Stromal cell of bone marrow (primary cell): ENCODE data around the gene TRIM2.

Source experiments
- DNase-seq: peaks from one replicate; pipeline ENCODE4 v3.0.0-alpha.2; 2012; ENCODE audit warnings: low read depth

Gene TRIM2

DNA sequence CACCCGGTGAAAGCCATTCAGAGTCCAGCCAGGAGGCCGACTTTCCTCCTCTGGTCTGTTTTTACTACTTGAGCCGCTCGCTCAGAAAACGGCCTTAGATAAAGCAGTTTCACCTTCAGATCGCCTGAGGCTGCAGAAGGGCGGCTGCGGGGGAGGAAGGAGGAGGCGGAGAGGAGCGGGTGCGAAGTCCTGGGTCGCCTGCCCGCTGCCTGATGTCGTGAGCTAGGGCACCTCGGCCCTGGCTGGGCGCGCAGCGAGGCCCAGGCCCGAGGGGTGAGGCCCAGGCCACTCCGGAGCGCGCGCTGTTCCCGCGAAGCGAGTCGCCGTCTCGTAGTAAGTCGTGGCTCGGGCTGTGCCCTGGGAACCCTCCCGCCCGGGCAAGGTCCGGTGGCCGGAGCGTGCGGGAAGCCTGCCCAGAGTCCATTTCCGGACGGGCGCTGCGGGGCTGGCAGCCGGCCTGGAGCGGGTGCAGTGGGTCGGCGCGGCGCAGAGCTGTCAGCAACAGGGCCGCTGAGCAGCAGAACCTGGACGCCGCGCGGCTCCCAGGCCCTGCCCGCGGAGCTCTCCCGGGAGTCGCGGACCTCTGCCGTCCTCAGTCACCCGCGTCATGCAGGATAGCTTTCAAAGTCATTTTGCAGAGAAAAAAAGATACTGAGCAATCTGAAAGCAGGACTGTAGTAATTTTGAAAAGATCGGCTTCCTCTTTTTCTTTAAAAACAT, 18.6 kb downstream of the TRIM2 start:
- DNase-seq, result no peak

DNA sequence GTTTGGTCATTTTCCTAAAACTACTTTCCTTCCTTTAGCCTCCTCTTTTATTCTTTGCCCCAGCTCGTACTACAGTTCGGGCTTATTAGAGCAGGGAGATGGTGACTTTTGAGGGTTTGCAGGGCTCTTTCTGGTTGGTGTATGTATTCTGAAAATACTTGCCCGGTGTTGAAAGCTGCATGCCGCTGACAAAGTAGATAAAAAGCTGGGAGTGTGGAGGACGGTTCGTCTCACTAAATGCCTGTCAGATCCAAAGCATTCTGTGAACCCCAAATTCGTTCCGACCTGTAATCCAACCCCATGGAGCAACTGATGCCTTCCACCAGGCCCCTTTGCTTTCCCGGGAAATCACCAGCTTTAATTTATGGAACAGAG, 19.2 kb downstream of the TRIM2 start:
- no peak for DNase-seq

DNA sequence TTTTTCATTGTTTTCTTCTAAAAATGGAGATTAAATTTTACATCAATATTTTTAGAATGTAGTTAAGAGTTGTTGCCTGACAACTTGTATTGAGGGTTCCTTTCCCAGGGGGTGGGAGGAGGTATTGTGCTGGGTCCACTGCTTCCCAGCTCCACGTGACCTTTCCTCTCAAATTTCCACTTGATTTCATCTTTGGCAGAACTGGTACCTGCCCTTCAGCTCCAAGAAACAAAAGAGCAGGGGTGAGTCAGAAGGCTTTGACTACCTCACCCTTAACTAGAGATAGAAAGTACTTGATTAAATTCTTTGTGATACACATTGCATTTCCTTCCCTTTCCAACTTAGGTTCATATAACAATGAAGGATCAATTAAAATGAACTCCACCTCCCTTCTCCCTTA, 19.7 kb downstream of the TRIM2 start:
- DNase-seq, result no peak

DNA sequence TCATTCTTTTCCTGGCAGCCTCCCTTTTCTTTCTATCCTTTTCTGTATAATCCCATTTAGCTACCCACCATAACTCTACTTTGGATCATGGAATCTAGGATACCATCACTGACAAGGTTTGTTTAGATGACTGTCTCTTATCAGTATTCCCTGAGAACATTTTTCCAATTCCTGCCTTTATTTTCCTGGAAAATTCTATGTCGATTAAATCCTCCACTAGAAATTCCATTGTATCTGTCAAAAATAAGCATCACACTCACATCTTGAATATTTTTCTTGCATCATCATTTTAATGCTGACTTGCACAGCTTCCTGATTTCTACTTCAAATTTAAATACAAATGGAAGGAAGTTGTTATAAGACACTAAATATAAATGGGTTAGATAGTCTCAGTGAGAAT, 20.2 kb downstream of the TRIM2 start:
- no peak for DNase-seq

DNA sequence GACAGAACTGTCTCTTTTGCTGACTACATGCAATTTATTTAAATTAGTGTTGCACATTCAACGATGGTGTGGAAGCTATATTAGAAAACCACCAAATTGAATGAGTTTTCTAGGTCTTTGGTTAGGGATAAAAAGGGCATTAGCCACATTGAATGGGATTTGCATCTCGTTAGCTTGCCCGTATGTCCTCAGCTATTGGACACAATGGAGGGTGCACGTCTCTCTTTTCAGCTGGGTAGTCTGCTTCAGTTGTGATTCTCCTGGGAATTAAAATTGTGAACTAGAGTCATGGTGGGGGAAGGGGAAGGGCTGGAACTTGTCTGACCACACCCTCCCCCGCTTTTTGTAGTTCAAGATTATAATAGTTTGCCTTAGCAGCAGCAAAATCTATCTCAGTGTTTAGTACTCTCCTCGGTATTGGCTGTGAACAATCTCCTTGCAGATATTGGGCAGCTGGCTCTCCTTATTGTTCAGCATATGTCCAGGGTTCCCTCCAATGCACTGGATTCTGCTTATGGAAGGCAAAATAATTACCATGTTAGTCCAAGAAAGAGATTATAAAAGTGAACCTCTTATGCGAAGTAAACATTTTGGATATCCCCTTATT, 23.3 kb downstream of the TRIM2 start:
- no peak for DNase-seq

DNA sequence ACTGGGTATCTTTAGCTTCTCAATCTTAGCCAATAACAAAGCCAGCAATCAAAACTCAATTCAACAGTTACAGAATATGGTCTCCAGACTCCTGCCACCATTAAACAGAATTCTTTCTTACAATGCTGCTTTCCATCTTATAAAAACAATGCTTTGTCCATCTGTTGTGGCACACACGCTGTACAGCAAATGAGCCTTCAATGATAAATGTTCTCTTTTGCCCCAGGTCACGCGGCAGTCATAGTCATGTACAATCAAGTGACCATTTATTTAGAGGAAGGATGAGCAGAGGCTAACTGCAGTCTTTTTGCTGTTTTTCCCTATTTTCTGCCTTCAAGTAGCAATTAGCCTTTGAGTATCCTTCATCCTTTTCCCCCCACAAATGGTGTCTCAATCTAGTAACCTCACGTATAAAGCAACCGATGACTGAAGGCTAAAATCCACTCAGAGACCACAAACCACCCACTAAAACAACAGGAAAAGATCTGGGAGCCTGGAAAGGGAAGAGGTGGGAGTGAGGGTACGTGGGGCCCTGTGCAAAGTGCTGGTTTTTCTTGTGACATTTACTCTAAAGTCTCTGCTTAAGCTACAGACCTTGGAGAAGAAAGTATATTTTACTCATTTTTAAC, 24.4 kb downstream of the TRIM2 start:
- DNase-seq, result no peak

GRCh38 chr4:153229545-153229944, 25.3 kb downstream of the TRIM2 start:
- DNase-seq, result no peak

- DNase-seq, result no peak
Observed at GRCh38 chr4:153232768-153233167, 28.5 kb downstream of the TRIM2 start.

GRCh38 chr4:153233761-153234371, 29.6 kb downstream of the TRIM2 start:
- peak; percentile 81 for DNase-seq

- no peak for DNase-seq
Observed at GRCh38 chr4:153234885-153235284, 30.6 kb downstream of the TRIM2 start.

DNA sequence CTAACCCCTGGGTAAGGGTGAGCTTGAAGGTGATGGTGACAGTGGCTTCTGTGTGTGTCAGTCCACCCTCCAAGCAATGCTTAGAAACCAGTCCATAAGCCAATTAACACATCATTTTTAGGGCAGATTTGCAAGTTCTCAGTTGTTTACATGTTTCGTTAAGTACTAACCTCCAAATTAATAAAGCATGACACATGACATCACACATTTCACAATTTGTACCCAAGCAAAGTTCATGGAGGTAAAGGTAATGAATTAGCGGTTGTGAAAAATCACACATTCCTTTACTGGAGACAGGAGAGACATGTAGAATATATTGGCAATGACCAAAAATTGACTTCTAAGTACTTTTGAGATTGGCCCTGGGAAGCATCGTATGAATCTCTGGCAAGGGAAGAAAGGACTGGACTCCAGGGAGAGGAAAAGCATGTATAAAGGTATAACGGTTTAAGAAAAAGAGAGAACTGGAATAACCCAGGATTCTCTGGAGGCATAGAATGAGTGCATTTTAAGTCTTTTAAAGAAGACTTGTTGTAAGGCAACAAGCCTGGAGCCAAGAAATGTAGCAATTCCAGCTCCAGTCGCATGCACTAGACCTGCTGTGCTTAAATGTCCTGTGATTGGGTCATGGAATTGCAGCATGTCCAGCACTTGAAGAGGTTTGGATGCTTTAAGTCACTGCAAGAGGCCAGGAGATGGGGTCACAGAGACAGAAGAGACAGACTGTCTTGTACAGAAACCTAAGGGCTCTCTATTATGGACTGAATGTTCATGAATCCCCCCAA, 34.1 kb downstream of the TRIM2 start:
- no peak for DNase-seq

- DNase-seq, result no peak
Observed at GRCh38 chr4:153239409-153239808, 35.2 kb downstream of the TRIM2 start.

- no peak for DNase-seq
Observed at GRCh38 chr4:153241295-153241694, 37.1 kb downstream of the TRIM2 start.

DNA sequence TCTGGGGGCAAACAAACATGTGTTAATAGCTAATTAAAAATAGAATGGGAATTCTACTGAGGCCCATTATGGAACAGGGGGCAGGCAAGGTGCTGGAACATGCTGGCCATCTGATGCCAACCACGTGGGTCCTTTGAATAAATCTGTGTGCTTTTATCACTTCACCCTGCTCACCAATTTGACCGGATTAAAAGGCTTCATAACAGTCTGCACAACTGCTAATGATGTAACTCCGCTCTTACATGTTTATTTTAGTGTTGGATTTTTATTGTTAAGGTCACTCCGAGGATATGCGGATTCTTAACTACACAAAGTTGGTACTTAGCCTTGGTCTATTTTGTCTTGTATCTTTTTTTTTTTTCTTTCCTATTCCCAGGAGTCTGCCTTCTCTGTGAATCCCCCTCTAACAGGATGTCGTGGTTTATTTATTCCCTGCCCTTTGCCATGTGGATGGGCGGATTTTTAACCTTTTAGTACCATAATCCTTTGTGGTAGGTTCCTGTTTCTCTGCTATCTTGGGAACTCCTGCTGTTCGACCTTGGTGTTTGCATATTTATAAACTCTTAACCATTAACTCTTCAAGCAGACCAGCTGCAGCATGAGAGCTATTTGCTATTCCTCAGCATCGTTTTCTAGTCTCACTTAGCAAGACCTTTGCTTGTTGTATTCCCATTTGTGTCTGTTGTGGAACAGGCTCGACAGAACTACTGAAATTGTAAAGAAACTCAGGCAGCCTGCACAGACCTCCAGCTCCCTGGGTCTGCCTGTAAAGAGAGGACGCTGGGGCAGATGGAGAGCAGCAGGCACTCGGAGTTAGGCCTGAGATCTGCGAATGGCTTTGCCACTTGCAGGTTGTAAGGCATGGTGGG, 38.0 kb downstream of the TRIM2 start:
- no peak for DNase-seq

DNA sequence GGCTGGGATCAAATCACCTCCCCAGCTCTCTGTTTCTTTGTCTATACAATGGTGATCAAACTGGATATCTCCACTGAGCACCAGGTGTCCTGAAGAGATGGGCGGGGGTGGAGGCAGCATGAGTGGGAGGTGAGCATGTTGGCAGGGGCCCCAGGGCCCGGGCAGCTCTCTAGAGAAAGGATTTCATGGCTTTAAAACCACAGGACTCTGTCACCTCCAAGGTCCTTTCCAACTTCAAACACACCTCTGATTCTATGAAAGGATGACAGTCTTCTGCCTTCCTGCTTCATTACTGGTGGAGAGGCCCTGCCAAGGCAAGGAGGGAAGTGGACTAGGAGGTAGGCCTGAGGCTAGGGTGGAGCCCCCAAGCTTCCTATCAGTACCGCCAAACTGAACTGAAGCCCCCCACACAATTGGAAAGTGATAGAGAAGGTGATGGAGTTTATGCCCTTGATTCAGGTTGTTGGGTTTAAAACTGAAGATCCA, 38.6 kb downstream of the TRIM2 start:
- DNase-seq, result no peak

GRCh38 chr4:153243468-153243867, 39.2 kb downstream of the TRIM2 start:
- no peak for DNase-seq

GRCh38 chr4:153244969-153245368, 40.7 kb downstream of the TRIM2 start:
- DNase-seq, result no peak

GRCh38 chr4:153245775-153246174, 41.5 kb downstream of the TRIM2 start:
- no peak for DNase-seq

DNA sequence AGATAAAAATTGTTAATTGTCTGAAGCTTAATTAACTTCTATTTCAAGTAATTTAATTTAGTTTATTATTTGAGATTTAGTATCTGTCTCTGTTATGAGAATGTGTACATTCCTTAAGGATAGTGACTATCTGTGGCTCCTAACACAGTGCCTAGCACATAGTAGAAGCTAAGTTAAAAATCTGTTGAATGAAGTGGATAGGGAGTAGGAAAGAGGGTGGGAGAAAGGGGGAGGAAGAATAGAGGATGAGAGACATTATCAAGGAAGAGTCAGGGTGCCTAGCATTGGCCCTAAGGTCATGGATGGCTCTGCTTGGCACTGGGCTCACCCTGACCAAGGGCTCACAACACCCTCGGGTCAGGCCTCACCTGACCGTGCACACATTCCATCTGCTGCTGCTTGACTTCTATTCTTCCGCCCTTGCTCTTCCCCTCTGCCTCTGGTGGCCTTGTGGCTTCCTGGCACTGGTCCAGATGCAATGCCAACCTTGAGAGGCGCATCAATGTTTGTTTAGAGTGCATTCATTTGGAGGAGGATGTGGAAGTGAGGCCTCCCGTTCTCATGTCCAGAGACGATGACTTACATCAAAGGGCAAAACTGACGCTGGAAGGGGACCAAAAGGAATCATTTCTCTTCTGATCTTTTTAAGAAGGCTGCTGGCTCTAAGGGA, 42.3 kb downstream of the TRIM2 start:
- DNase-seq, result no peak

- no peak for DNase-seq
Observed at GRCh38 chr4:153247116-153247490, 42.9 kb downstream of the TRIM2 start.
